CD4-positive, alpha-beta memory T cell (primary cell): ENCODE data around the gene TYMP. TPM values are rescaled to one million over a fixed set of nuclear protein-coding genes. Genes with fewer than 3 reads are reported as not detected.
A peak's percentile ranks its signal among the peaks of the same experiment; 100 is the strongest.

Experiments
- CTCF ChIA-PET: fragments of 350-600 bp; sonication (Branson Sonifier 250); formaldehyde crosslinking; loops from one replicate; lab custom pipeline; 2021; ENCODE audit warnings: inconsistent platforms; ENCODE audit not compliant: partially characterized antibody; lab: Charles Lee
- POLR2A ChIA-PET: fragments of 350-600 bp; sonication (Branson Sonifier 250); formaldehyde crosslinking; loops from one replicate; lab custom pipeline; 2021; ENCODE audit not compliant: partially characterized antibody; lab: Charles Lee
- DNase-seq, 5 donors: peaks; one replicate each; pipeline versions ENCODE4 v3.0.0 to v3.0.0-alpha.2; 2020 to 2022; ENCODE audit warnings: mixed read lengths in 1 of 5
- H3K27ac ChIP-seq: one replicate; pipeline ENCODE4 v1.7.0; 2013; ENCODE audit warnings: low read depth, low read length
- H3K27me3 ChIP-seq: 2 replicates; pipeline ENCODE4 v1.7.0; 2013; ENCODE audit warnings: mild to moderate bottlenecking, low read length, moderate library complexity; ENCODE audit not compliant: insufficient read depth
- H3K36me3 ChIP-seq: 2 replicates; pipeline ENCODE4 v1.7.0; 2013; ENCODE audit warnings: mild to moderate bottlenecking, low read length, moderate library complexity; ENCODE audit not compliant: insufficient read depth
- H3K4me1 ChIP-seq: 2 replicates; pipeline ENCODE4 v1.7.0; 2013; ENCODE audit warnings: mild to moderate bottlenecking, low read length, moderate library complexity; ENCODE audit not compliant: insufficient read depth
- H3K4me3 ChIP-seq, 2 donors: one replicate each; pipeline ENCODE4 v1.7.0; 2013; ENCODE audit warnings: low read length in 2 of 2, mild to moderate bottlenecking in 1 of 2
- H3K9me3 ChIP-seq, 2 donors: one replicate each; pipeline ENCODE4 v1.7.0; 2013; ENCODE audit warnings: low read length in 2 of 2, control low read depth in 1 of 2; ENCODE audit not compliant: control insufficient read depth in 1 of 2
- H3K27ac Mint-ChIP-seq, 7 donors: one replicate each; pipeline ENCODE4 v1.8.0; 2020 to 2021; ENCODE audit warnings: mixed read lengths in 7 of 7, mild to moderate bottlenecking in 6 of 7, inconsistent platforms in 3 of 7, moderate library complexity in 3 of 7
- H3K27me3 Mint-ChIP-seq, 2 donors: one replicate each; pipeline ENCODE4 v1.8.0; 2020 to 2021; ENCODE audit warnings: mixed read lengths in 2 of 2
- H3K36me3 Mint-ChIP-seq, 2 donors: one replicate each; pipeline ENCODE4 v1.8.0; 2020 to 2021; ENCODE audit warnings: mixed read lengths in 2 of 2, inconsistent platforms in 1 of 2, mild to moderate bottlenecking in 1 of 2
- H3K4me1 Mint-ChIP-seq, 4 donors: one replicate each; pipeline ENCODE4 v1.8.0; 2020 to 2021; ENCODE audit warnings: mixed read lengths in 4 of 4, mild to moderate bottlenecking in 1 of 4
- H3K4me3 Mint-ChIP-seq, 8 donors: one replicate each; pipeline ENCODE4 v1.8.0; 2020 to 2021; ENCODE audit warnings: mixed read lengths in 8 of 8, mild to moderate bottlenecking in 7 of 8, moderate library complexity in 6 of 8, inconsistent platforms in 3 of 8
- H3K9me3 Mint-ChIP-seq, 8 donors: one replicate each; pipeline ENCODE4 v1.8.0; 2020 to 2021; ENCODE audit warnings: mixed read lengths in 8 of 8, mild to moderate bottlenecking in 5 of 8, inconsistent platforms in 3 of 8, moderate library complexity in 1 of 8
- intact Hi-C: fragments of 100-400 bp; cut with micrococcal nuclease; formaldehyde crosslinking; loops from one replicate; pipeline ENCODE4 v1.15.1; 2023
- polyA plus RNA-seq, 2 donors: library from polyadenylated mRNA; unstranded; fragments of 300-500 nt; fragmentation: Illumina TruSeq; gene quantifications; one replicate each; pipeline ENCODE4 v1.2.3, GENCODE V29; 2021
- total RNA-seq, 2 experiments: library from RNA; stranded (reverse); gene quantifications; one replicate each; pipeline ENCODE4 v1.2.3, GENCODE V29; 2021

The TYMP gene
- total and polyA plus RNA-seq, 4 experiments from 2014 or later: 15.7 to 30.9 (median 20.0) TPM

DNA sequence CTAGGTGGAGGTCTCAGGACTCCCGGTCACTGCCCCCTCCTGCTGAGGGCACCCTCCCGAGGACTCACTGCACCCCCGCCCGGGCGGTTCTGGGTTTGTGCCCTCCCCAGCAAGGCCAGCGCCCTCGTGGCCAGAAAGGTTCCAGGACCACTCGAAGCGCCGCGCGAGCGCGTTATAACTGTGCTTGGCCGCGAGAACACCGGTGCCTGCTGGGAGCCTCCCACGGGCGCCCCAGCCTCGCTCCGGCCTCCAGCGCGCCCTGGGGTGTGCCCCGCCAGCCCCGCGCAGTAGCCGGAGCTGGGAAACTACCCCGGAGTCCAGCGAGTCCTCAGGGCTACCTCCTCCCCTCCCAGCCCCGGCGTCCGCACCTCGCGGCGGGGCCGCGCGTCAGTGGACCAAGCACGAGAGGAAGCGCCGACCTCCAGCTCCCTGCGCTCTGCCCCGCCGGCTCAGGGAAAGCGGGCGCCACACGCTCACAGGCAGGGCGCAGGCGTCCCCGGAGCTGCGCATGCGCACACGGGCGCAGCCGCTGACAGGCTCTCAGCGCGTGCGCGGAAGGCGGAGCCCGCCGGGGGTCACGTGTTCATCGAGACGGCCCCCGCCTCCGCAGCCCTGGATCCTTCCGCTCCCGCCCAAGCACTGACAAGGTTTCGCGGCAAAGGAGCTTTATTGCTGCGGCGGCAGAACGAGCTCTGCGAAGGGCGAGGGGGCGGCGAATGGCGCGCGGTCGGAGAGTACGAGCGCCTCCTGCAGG is 4.5 kb downstream of the TYMP start, which contains the start of gene SCO2:
Gene SCO2, minus strand, starts transcription at position 495 of the 754 bp plus-strand sequence. CDS start 1,187 bp downstream, outside the sequence.
- POLR2A ChIA-PET: interaction anchor here (0.5 to 9.5 kb wide), 46 partner anchors 10 to 600 kb away, joined by 3 to 321 read pairs (median 6); partner anchors contain the start of genes ARSA, CHKB, HDAC10 and KLHDC7B
- Histone ChIP-seq H3K27me3 (no peaks in the 10 kb centered on the region), H3K9me3 (no peaks in the 10 kb centered on the region), H3K27ac (peak within 1 kb of the TSS; percentile 96), H3K4me3 (peak within 1 kb of the TSS; percentile 47 to 81), H3K4me1 (peaks cover 46% of the 10 kb centered on the region), H3K36me3 (peaks cover 27% of the 10 kb centered on the region)
- DNase-seq: peak; percentile 96 to 98 (median 98)
- Mint-ChIP-seq H3K27ac (peak within 1 kb of the TSS; percentile 84 to 97 (median 94)), H3K36me3 (peaks cover 7 to 21% of the 10 kb centered on the region in 2 donors), H3K27me3 (no peaks in the 10 kb centered on the region), H3K4me1 (peaks cover 14 to 39% (median 26%) of the 10 kb centered on the region in 4 donors), H3K4me3 (peak within 1 kb of the TSS; percentile 86 to 94 (median 92)), H3K9me3 (no peaks in the 10 kb centered on the region)
- intact Hi-C loops: loop anchor here (1.0 to 5.0 kb wide), 7 partner anchors 17 to 333 kb away; partner anchors contain the start of genes CHKB, NCAPH2, SBF1 and SYCE3
- CTCF ChIA-PET: interaction anchor here (0.6 to 5.1 kb wide), 50 partner anchors 8 to 339 kb away, joined by 3 to 135 read pairs (median 5); partner anchors contain the start of genes ARSA, CHKB, HDAC10 and KLHDC7B

DNA sequence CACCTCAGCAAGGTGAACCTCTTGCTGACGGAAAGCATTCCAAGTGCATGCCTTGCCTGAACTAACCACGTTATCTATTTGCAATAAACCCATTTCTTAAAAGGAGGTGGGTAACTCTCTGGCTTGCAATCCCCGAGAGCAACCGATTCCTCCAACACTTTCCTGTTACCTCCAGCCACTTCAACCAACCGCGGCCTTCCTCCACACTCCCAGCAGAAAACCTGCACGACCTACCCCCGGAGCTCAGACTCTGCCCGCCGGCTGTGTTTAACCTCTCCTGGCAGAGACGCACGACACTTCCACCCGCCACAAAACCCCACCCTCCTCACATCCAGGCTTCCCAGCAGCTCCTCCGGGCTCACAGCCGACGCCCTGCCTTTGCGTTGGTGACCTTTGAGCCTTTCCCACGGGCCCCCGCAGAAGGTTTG is 5.1 kb downstream of the TYMP start:
- no peaks in the 10 kb centered on the region for H3K27me3 ChIP-seq
- peak overlapping the region; percentile 96 for H3K27ac ChIP-seq
- peaks cover 44% of the 10 kb centered on the region for H3K4me1 ChIP-seq
- peaks cover 27% of the 10 kb centered on the region for H3K36me3 ChIP-seq
- DNase-seq: no peak
- H3K4me1 Mint-ChIP-seq: peaks cover 14 to 39% (median 26%) of the 10 kb centered on the region in 4 donors
- H3K27me3 Mint-ChIP-seq: no peaks in the 10 kb centered on the region
- peaks cover 7 to 24% of the 10 kb centered on the region in 2 donors for H3K36me3 Mint-ChIP-seq
- peak overlapping the region; percentile 86 to 94 (median 92) for H3K4me3 Mint-ChIP-seq
- ChIA-PET POLR2A (interaction anchor here (0.5 to 9.5 kb wide), 23 partner anchors 11 to 292 kb away, joined by 3 to 321 read pairs (median 14); partner anchors contain the start of genes ARSA, CHKB, HDAC10 and KLHDC7B), CTCF (interaction anchor here (1.2 to 5.1 kb wide), 15 partner anchors 10 to 273 kb away, joined by 3 to 135 read pairs (median 15); partner anchors contain the start of genes HDAC10, LMF2, NCAPH2 and SYCE3)
- no peaks in the 10 kb centered on the region for H3K9me3 Mint-ChIP-seq
- H3K27ac Mint-ChIP-seq: peak overlapping the region; percentile 84 to 97 (median 94)
- intact Hi-C loops: loop anchor here (1.0 to 5.0 kb wide), 7 partner anchors 16 to 332 kb away; partner anchors contain the start of genes CHKB, NCAPH2, SBF1 and SYCE3
- H3K4me3 ChIP-seq: peak overlapping the region; percentile 47 to 81
- no peaks in the 10 kb centered on the region for H3K9me3 ChIP-seq

DNA sequence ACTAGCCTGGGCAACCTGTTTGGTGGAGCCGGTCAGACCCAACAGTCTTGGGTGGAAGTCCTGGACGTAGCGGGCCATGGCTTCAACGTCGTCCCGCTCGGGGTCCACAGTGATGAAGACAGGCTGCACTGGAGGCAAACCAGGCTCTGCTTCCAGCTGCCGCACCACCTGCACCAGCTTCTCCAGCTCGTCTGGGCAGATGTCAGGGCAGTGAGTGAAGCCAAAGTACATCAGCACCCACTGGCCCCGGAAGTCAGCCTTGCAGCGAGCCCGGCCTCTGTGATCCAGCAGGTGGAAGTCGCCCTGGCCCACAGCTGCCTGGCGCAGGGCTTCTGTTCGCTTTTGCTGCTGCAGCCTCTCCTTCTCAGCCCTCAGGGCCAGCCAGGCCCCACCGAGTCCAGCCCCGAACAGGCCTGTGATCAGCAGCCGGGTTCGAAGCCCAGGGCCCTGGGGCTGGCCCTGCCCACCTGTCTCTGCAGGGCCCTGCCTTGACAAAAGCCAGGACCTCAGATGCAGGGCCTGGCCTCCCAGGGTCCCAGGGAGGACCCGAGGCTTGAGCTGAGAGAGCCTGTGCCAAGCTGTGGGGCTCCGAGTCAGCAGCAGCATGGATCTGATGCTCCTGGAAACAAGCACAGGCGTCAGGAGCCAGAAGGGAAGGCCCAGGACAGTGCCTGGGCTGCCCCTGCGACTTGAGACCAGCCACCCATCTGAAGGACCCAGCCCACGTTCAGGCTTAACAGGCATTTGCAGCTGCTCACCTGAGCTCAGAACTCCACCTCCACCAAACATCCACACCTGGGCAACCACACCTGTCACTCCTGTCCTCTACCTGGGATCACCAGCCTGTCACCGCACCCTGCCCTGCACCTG is 5.8 kb downstream of the TYMP start:
- Histone ChIP-seq H3K4me1 (peaks cover 38% of the 10 kb centered on the region), H3K36me3 (peaks cover 33% of the 10 kb centered on the region), H3K9me3 (no peaks in the 10 kb centered on the region), H3K27ac (peak overlapping the region; percentile 96), H3K27me3 (no peaks in the 10 kb centered on the region), H3K4me3 (peak overlapping the region; percentile 47 to 81)
- no peak for DNase-seq
- Mint-ChIP-seq H3K36me3 (peaks cover 11 to 28% of the 10 kb centered on the region in 2 donors), H3K4me1 (peaks cover 14 to 38% (median 24%) of the 10 kb centered on the region in 4 donors), H3K27ac (peak overlapping the region in 6 of 7 donors; percentile 84 to 97 (median 94)), H3K4me3 (peak overlapping the region; percentile 86 to 94 (median 92)), H3K9me3 (no peaks in the 10 kb centered on the region), H3K27me3 (no peaks in the 10 kb centered on the region)
- CTCF ChIA-PET: interaction anchor here (2.3 to 3.6 kb wide), 6 partner anchors 9 to 272 kb away, joined by 13 to 58 read pairs (median 25); partner anchors contain the start of genes HDAC10 and SYCE3
- intact Hi-C loops: loop anchor here (2.0 kb wide), 1 partner anchor 49 kb away; the partner anchor contains the start of gene SBF1
- POLR2A ChIA-PET: interaction anchor here (1.0 to 9.5 kb wide), 13 partner anchors 10 to 183 kb away, joined by 3 to 321 read pairs (median 12); partner anchors contain the start of genes LMF2, NCAPH2 and SYCE3

DNA sequence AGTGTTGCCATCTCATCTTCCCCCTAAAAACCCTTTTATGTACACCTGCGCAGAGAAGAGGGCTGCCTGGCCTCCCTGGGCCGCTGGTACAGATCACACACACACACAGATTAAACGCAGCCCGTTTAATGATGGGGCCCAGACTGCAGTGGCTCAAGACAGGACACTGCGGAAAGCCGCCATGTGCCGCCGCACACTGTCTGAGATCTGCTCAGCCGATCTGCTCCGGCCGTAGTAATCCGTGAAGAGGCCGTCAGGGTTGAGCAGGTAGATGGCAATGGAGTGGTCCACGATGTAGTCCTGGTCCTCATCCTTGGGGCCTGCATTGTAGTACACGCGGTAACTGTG is 6.4 kb downstream of the TYMP start:
- Mint-ChIP-seq H3K27ac (peak overlapping the region in 2 of 7 donors; percentile 51 to 67), H3K27me3 (no peaks in the 10 kb centered on the region), H3K4me1 (peaks cover 13 to 32% (median 21%) of the 10 kb centered on the region in 4 donors), H3K4me3 (peak overlapping the region in 4 of 8 donors; percentile 9 to 30 (median 18)), H3K36me3 (peaks cover 11 to 30% of the 10 kb centered on the region in 2 donors), H3K9me3 (no peaks in the 10 kb centered on the region)
- H3K4me1 ChIP-seq: peaks cover 32% of the 10 kb centered on the region
- no peaks in the 10 kb centered on the region for H3K27me3 ChIP-seq
- no peaks in the 10 kb centered on the region for H3K9me3 ChIP-seq
- DNase-seq: no peak
- POLR2A ChIA-PET: interaction anchor here (1.4 to 9.5 kb wide), 5 partner anchors 10 to 27 kb away, joined by 4 to 321 read pairs (median 151); partner anchors contain the start of genes LMF2 and NCAPH2
- intact Hi-C loops: no loop called here
- H3K27ac ChIP-seq: no peak overlapping the region
- CTCF ChIA-PET: interaction anchor here (0.6 kb wide), 1 partner anchor 12 kb away, joined by 3 read pairs; no protein-coding TSS in a partner anchor
- H3K36me3 ChIP-seq: peaks cover 35% of the 10 kb centered on the region
- no peak overlapping the region for H3K4me3 ChIP-seq

DNA sequence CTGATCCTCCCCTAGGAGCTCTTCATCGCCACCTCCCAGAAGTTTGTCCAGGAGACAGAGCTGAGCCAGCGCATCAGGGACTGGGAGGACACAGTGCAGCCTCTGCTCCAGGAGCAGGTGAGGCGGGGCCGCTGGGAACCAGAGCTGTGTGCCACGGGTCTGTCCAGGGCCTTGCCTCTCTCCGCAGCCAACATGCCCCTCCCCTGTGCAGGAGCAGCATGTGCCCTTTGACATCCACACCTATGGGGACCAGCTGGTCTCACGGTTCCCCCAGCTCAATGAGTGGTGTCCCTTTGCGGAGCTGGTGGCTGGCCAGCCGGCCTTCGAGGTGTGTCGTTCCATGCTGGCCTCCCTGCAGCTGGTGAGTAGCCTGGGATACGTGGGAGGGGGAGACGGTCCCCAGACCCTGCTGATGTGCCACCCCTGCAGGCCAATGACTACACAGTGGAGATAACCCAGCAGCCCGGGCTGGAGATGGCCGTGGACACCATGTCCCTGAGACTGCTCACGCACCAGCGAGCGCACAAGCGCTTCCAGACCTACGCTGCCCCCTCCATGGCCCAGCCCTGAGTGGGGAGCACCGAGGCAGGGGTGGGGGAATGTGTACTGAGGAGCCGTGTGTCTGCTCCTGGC is 6.9 kb downstream of the TYMP start:
- intact Hi-C loops: no loop called here
- peaks cover 13 to 27% (median 19%) of the 10 kb centered on the region in 4 donors for H3K4me1 Mint-ChIP-seq
- no peaks in the 10 kb centered on the region for H3K9me3 ChIP-seq
- POLR2A ChIA-PET: interaction anchor here (1.0 to 1.7 kb wide), 5 partner anchors 9 to 40 kb away, joined by 4 to 7 read pairs (median 4); partner anchors contain the start of genes LMF2, NCAPH2 and SYCE3
- H3K27ac Mint-ChIP-seq: peak overlapping the region in 1 of 7 donors; percentile 67
- no peak for DNase-seq
- H3K4me3 ChIP-seq: no peak overlapping the region
- no peaks in the 10 kb centered on the region for H3K9me3 Mint-ChIP-seq
- H3K27me3 Mint-ChIP-seq: no peaks in the 10 kb centered on the region
- H3K27ac ChIP-seq: no peak overlapping the region
- peak overlapping the region in 4 of 8 donors; percentile 9 to 30 (median 18) for H3K4me3 Mint-ChIP-seq
- peaks cover 39% of the 10 kb centered on the region for H3K36me3 ChIP-seq
- peaks cover 27% of the 10 kb centered on the region for H3K4me1 ChIP-seq
- peaks cover 11 to 31% of the 10 kb centered on the region in 2 donors for H3K36me3 Mint-ChIP-seq
- CTCF ChIA-PET: interaction anchor here (0.6 to 1.9 kb wide), 2 partner anchors 12 to 40 kb away, joined by 3 to 6 read pairs; partner anchors contain the start of gene SYCE3
- H3K27me3 ChIP-seq: no peaks in the 10 kb centered on the region
